ENCODE results near the gene KCNQ2.

GRCh38 chr20:63401384-63402110 lies 70.9 kb downstream of the KCNQ2 start:
- TF ChIP-seq CTCF (IDR thresholded peaks at IDR 0.05) (no peak), POLR2A (IDR thresholded peaks at IDR 0.05) (no peak)

Data from adrenal gland (tissue), 5 donors.